IMR-90 (cell line): ENCODE results near the gene PRSS56. TPM values are rescaled to one million over a fixed set of nuclear protein-coding genes. Genes with fewer than 3 reads are reported as not detected.

Experiments
- ATAC-seq: fragments of 200-7000 bp; cut with Tn5 transposase; 2 replicates; pipeline ENCODE4 v1.9.1; 2020; ENCODE audit warnings: low read depth, mild to moderate bottlenecking, moderate library complexity
- BruUV-seq: library from RNA; stranded (reverse); fragments of 400-500 nt; replicated peaks from 2 replicates; lab custom pipeline; 2021; lab: Mats Ljungman, UMichigan
- CTCF ChIA-PET: fragments of 300-600 bp; formaldehyde crosslinking; extraction: SDS; loops from one replicate; lab custom pipeline; 2021; ENCODE audit warnings: antibody characterized with exemption; lab: Yijun Ruan, JAX
- POLR2A ChIA-PET: fragments of 300-600 bp; sonication (Branson Sonifier 250); formaldehyde crosslinking; loops from one replicate; lab custom pipeline; 2022; ENCODE audit warnings: antibody characterized with exemption; ENCODE audit not compliant: unreplicated experiment; lab: Charles Lee
- DNase-seq: peaks from one replicate; pipeline ENCODE4 v3.0.0; 2013
- H2AFZ ChIP-seq: replicated peaks from 2 replicates; pipeline ENCODE3; 2013; ENCODE audit warnings: low read length, mild to moderate bottlenecking; ENCODE audit not compliant: poor library complexity
- H2AK5ac ChIP-seq: 2 replicates; pipeline ENCODE4 v1.6.1; 2013; ENCODE audit warnings: low read depth, low read length, inconsistent platforms
- H2AK9ac ChIP-seq: replicated peaks from 2 replicates; pipeline ENCODE3; 2013; ENCODE audit warnings: mild to moderate bottlenecking, low read depth, low read length, moderate library complexity; ENCODE audit not compliant: poor library complexity
- H2BK120ac ChIP-seq: 2 replicates; pipeline ENCODE4 v1.6.1; 2013; ENCODE audit warnings: low read depth, low read length, inconsistent platforms
- H2BK15ac ChIP-seq: 3 replicates; pipeline ENCODE4 v1.6.1; 2013; ENCODE audit warnings: low read depth, low read length, inconsistent platforms
- H2BK20ac ChIP-seq: 2 replicates; pipeline ENCODE4 v1.6.1; 2013; ENCODE audit warnings: low read depth, mild to moderate bottlenecking, inconsistent platforms, low read length, moderate library complexity
- H2BK5ac ChIP-seq: 2 replicates; pipeline ENCODE4 v1.6.1; 2013; ENCODE audit warnings: mild to moderate bottlenecking, low read depth, low read length, inconsistent platforms; ENCODE audit not compliant: poor library complexity, severe bottlenecking
- H3K14ac ChIP-seq: replicated peaks from 2 replicates; pipeline ENCODE4 v1.6.1; 2013; ENCODE audit warnings: low read depth, low read length, inconsistent platforms
- H3K18ac ChIP-seq: 2 replicates; pipeline ENCODE4 v1.6.1; 2013; ENCODE audit warnings: low read depth, low read length, control low read depth
- H3K23ac ChIP-seq: 2 replicates; pipeline ENCODE4 v1.6.1; 2013; ENCODE audit warnings: low read depth, low read length, inconsistent platforms
- H3K27ac ChIP-seq: 2 replicates; pipeline ENCODE4 v1.5.1; 2013; ENCODE audit warnings: mild to moderate bottlenecking, control low read depth, low read length; ENCODE audit not compliant: insufficient read depth
- H3K27me3 ChIP-seq: 2 replicates; pipeline ENCODE4 v1.6.1; 2013; ENCODE audit warnings: low read length; ENCODE audit not compliant: control insufficient read depth, insufficient read depth
- H3K36me3 ChIP-seq: 2 replicates; pipeline ENCODE4 v1.6.1; 2013; ENCODE audit warnings: low read length, mixed read lengths; ENCODE audit not compliant: control insufficient read depth, insufficient read depth
- H3K4ac ChIP-seq: 2 replicates; pipeline ENCODE4 v1.6.1; 2013; ENCODE audit warnings: low read depth, low read length, inconsistent platforms
- H3K4me1 ChIP-seq: 2 replicates; pipeline ENCODE4 v1.6.1; 2013; ENCODE audit warnings: low read length, mixed read lengths; ENCODE audit not compliant: control insufficient read depth, insufficient read depth
- H3K4me2 ChIP-seq: 2 replicates; pipeline ENCODE4 v1.6.1; 2013; ENCODE audit warnings: low read depth, mild to moderate bottlenecking, control low read depth, low read length, moderate library complexity
- H3K4me3 ChIP-seq: 2 replicates; pipeline ENCODE4 v1.5.1; 2013; ENCODE audit warnings: low read depth, mild to moderate bottlenecking, control low read depth, low read length, moderate library complexity; ENCODE audit not compliant: insufficient read depth
- H3K56ac ChIP-seq: 2 replicates; pipeline ENCODE4 v1.6.1; 2013; ENCODE audit warnings: low read length, inconsistent platforms; ENCODE audit not compliant: insufficient read depth; ENCODE audit errors: extremely low read depth
- H3K79me1 ChIP-seq, 2 experiments: 2 replicates each; pipeline ENCODE4 v1.6.1; 2013; ENCODE audit warnings: low read length in 2 of 2, inconsistent platforms in 1 of 2, low read depth in 1 of 2
- H3K9ac ChIP-seq: 2 replicates; pipeline ENCODE4 v1.6.1; 2013; ENCODE audit warnings: low read depth, low read length, control low read depth
- H3K9me1 ChIP-seq: 2 replicates; pipeline ENCODE4 v1.6.1; 2013; ENCODE audit warnings: low read length, inconsistent platforms; ENCODE audit not compliant: insufficient read depth
- H3K9me3 ChIP-seq: 2 replicates; pipeline ENCODE4 v1.6.1; 2013; ENCODE audit warnings: low read length; ENCODE audit not compliant: control insufficient read depth, insufficient read depth
- H4K20me1 ChIP-seq: 2 replicates; pipeline ENCODE4 v1.6.1; 2013; ENCODE audit warnings: low read length, inconsistent platforms; ENCODE audit not compliant: insufficient read depth
- H4K5ac ChIP-seq: 2 replicates; pipeline ENCODE4 v1.6.1; 2013; ENCODE audit warnings: mild to moderate bottlenecking, low read depth, low read length, control low read depth
- H4K8ac ChIP-seq, 2 experiments: 2 replicates each; pipeline ENCODE4 v1.6.1; 2013; ENCODE audit warnings: low read depth in 2 of 2, low read length in 2 of 2, control low read depth in 1 of 2, inconsistent platforms in 1 of 2
- H4K91ac ChIP-seq: 2 replicates; pipeline ENCODE4 v1.6.1; 2013; ENCODE audit warnings: low read depth, low read length, inconsistent platforms; ENCODE audit not compliant: insufficient read depth
- BHLHE40 ChIP-seq: fragments of 150-350 bp; IDR thresholded peaks from 2 replicates; pipeline ENCODE4 v1.6.1; 2016; ENCODE audit warnings: mild to moderate bottlenecking, low read depth, low read length
- MAZ ChIP-seq: IDR thresholded peaks from 2 replicates; pipeline ENCODE4 v1.6.1; 2012; ENCODE audit warnings: low read depth, mild to moderate bottlenecking, low read length, improper control_type of control experiment, moderate library complexity, borderline replicate concordance
- WGBS, 2 experiments: methylation state at CpG; one replicate each; pipeline versions ENCODE4 v1.1.5 to v1.1.7; 2013; ENCODE audit warnings: missing lambda C conversion rate in 2 of 2; ENCODE audit not compliant: insufficient read length in 1 of 2; ENCODE audit errors: extremely low coverage in 2 of 2; 5-methylcytosine and 5-hydroxymethylcytosine counted together
- dilution Hi-C: fragments of 300-500 bp; cut with HindIII; formaldehyde crosslinking; loops from one replicate; pipeline ENCODE4 v1.14.3; 2018; ENCODE audit warnings: low sequenced_read_pairs; ENCODE audit not compliant: unreplicated experiment
- in situ Hi-C: fragments of 300-500 bp; cut with MboI; formaldehyde crosslinking; loops from 3 replicates; pipeline ENCODE4 v1.14.3; 2019; ENCODE audit warnings: low sequenced_read_pairs, inconsistent platforms, mixed read lengths
- intact Hi-C: fragments of 100-400 bp; cut with micrococcal nuclease; formaldehyde crosslinking; loops from 2 replicates; pipeline ENCODE4 v1.10.0; 2022
- polyA plus RNA-seq, 3 experiments: library from polyadenylated mRNA; depleted of rRNA; stranded (reverse); fragments of >200 nt; gene quantifications; 2 replicates each; pipeline ENCODE4 v1.2.3, GENCODE V29; 2012; ENCODE audit warnings: low replicate concordance in 1 of 3
- total RNA-seq: library from RNA; depleted of rRNA; stranded (reverse); fragments of >200 nt; gene quantifications from 2 replicates; pipeline ENCODE4 v1.2.3, GENCODE V29; 2012

The PRSS56 gene
- total and polyA plus RNA-seq, 2 of the 4 experiments (the other 2 are of a cell fraction) = not detected

DNA sequence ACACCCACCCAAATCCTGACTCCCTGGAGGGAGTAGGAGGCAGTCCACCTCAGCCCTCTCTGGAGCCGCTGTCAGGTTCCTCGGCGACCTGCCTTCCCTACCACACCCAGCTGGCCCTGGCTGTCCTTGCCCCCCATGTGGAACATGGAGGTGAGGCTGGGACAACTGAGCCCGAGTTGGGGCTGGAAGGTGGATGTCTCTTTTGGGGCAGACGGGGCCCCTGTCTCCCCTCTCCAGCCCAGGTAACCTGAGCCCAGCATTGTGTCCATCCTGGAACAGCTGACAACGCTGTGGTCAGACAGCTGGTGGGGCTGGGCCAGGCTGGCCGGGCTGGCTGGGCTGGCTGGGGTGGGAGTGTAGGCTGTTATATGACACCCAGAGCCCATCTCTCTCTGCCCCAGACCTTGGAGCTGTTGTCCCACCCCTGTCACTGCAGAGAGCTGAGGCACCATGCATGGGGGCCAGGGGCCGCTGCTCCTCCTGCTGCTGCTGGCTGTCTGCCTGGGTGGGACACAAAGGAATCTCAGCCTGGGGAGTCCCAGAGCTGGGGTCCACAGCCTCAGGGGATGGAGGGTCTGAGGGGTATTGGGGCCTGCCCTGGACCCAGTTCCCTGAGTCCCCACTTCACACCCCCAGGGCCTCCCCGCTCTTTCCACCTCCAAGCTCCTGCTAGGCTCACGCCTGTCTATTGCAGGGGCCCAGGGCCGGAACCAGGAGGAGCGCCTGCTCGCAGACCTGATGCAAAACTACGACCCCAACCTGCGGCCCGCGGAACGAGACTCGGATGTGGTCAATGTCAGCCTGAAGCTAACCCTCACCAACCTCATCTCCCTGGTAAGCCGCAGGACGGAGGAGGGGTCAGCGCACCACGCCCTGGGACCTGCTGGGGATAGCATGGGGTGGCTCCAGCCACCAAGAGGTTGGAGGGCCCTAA is 19.4 kb downstream of the PRSS56 start, which contains the start of gene CHRNG:
Gene CHRNG, plus strand, starts transcription at position 395 of the 934 bp plus-strand sequence. Its CDS starts 56 bp downstream, at position 451.
- H3K36me3 ChIP-seq = no peaks in the 10 kb centered on the region
- no peak within 1 kb of the TSS for H3K4me3 ChIP-seq
- H3K4me1 ChIP-seq = no peaks in the 10 kb centered on the region; the same call in 1 of the 2 replicates
- no peak within 1 kb of the TSS for H3K4ac ChIP-seq
- dilution Hi-C loops = no loop called here
- no peak within 1 kb of the TSS for H2BK20ac ChIP-seq
- no peaks in the 10 kb centered on the region for H3K79me1 ChIP-seq
- WGBS, 2 experiments = 60% methylated on average over 1 of the region's 23 CpGs; no CpG with 5 or more reads in 1 of the 2 experiments
- BruUV-seq = no TSS peak
- no peak within 1 kb of the TSS for H3K23ac ChIP-seq
- no peak within 1 kb of the TSS for H3K27ac ChIP-seq
- no peak within 1 kb of the TSS for H4K5ac ChIP-seq
- no peak within 1 kb of the TSS for H3K14ac ChIP-seq
- H2BK15ac ChIP-seq = no peak within 1 kb of the TSS
- H4K8ac ChIP-seq = no peak within 1 kb of the TSS
- ChIA-PET CTCF (no interaction called here), POLR2A (no interaction called here)
- H3K4me2 ChIP-seq = no peak within 1 kb of the TSS
- H2AK5ac ChIP-seq = no peak within 1 kb of the TSS
- no peak within 1 kb of the TSS for H2BK120ac ChIP-seq
- H3K9ac ChIP-seq = no peak within 1 kb of the TSS
- no peak within 1 kb of the TSS for H3K56ac ChIP-seq
- H3K18ac ChIP-seq = no peak within 1 kb of the TSS
- in situ Hi-C loops = no loop called here
- DNase-seq = no peak
- no peaks in the 10 kb centered on the region; the same call in 1 of the 2 replicates for H4K20me1 ChIP-seq
- H3K9me1 ChIP-seq = 0 out of 2 replicates have a peak, but pooled peaks cover 5% of the 10 kb centered on the region
- H3K9me3 ChIP-seq = peaks cover 6% of the 10 kb centered on the region
- no peak within 1 kb of the TSS for H2AFZ ChIP-seq
- no peak for ATAC-seq
- H3K27me3 ChIP-seq = peaks cover 17% of the 10 kb centered on the region
- H4K91ac ChIP-seq = no peak within 1 kb of the TSS
- H2AK9ac ChIP-seq = no peak within 1 kb of the TSS
- TF ChIP-seq MAZ (no peak), BHLHE40 (no peak)
- intact Hi-C loops = no loop called here
- H2BK5ac ChIP-seq = no peak within 1 kb of the TSS
